ENCODE measurements around the gene HSD17B11.
"Not testable (repeated sequence)": the region's sequence is repeated elsewhere in the genome, so short reads cannot be mapped to it uniquely, and the experiment has no call there.

The HSD17B11 gene

DNA sequence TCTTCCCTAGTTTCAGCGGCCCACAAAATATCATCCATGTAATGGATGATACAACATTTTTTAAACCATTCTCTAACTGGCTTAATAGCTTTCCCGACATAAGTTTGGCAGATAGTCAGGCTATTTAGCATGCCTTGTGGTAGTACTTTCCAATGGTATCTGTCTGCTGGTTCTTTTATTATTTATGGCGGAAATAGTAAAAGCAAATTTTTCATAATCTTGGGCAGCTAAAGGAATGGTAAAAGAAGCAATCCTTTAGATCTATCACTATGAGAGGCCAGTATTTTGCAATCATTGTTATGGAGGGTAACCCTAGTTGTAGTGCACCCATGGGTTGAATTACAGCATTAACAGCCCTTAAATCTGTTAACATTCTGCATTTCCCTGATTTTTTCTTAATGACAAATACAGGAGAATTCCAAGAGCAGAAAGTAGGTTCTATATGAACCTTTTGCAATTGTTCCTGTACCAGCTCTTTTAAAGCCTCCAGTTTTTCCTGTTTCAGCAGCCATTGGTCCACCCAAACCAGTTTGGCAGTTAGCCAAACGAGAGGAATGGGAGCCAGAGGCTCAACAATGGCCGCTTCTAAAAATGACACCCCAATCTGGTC is 14.3 kb upstream of the HSD17B11 start:
- no peak for DNase-seq (ENCODE audit: low spot score)

GRCh38 chr4:87403732-87404131 is 12.7 kb upstream of the HSD17B11 start:
- DNase-seq (ENCODE audit: low spot score), result not testable (repeated sequence)

- DNase-seq (ENCODE audit: low spot score), result no peak
These were observed 9.0 kb upstream of the HSD17B11 start for GRCh38 chr4:87399954-87400353.

DNA sequence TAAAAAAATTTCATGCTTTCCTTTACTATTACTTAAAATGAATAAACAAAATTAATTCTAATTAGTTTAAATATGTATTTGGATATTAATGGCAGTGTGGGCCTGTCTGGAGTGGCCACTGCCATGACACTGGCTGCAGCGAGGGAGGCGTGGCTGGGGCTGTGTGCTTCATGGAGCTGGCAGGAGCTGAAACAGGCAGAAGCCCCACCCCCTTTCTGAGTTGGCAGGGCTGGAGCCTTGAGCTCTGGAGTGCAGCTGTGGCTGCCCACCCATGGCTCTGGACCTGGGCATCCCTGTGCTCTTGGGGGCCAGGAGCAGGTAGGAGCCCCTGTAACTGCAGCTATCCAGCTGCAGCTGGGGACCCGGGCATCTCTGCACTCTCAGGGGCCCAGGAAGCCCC is 8.2 kb upstream of the HSD17B11 start:
- peak; percentile 55 for DNase-seq (ENCODE audit: low spot score)

GRCh38 chr4:87395851-87396250 is 4.9 kb upstream of the HSD17B11 start:
- not testable (repeated sequence) for DNase-seq (ENCODE audit: low spot score)

- DNase-seq (ENCODE audit: low spot score), result not testable (repeated sequence)
These were observed 4.1 kb upstream of the HSD17B11 start for GRCh38 chr4:87395073-87395472.

- no peak for DNase-seq (ENCODE audit: low spot score)
These were observed 1.2 kb upstream of the HSD17B11 start for GRCh38 chr4:87392183-87392582.

DNA sequence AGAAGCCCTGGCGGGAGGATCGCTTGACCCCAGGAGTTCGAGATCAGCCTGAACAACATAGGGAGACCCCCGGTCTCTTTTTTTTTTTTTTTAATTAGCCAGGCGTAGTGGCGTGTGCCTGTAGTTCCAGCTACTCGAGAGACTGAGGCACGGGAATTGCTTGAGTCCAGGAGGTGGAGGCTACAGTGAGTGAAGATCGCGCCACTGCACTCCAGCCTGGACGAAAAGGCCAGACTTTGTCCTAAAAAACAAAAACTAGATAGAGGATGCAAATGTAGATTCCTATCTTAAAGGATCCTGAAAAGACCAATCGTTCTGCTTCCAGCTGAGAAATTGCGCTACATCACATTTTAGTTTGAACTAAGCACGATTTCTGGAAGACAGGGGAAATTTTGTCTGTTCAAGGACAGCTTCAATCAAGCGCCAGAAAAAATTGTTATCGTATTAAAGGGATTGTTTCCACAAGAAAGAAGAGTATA is 627 bp upstream of the HSD17B11 start:
- DNase-seq (ENCODE audit: low spot score), result no peak

DNA sequence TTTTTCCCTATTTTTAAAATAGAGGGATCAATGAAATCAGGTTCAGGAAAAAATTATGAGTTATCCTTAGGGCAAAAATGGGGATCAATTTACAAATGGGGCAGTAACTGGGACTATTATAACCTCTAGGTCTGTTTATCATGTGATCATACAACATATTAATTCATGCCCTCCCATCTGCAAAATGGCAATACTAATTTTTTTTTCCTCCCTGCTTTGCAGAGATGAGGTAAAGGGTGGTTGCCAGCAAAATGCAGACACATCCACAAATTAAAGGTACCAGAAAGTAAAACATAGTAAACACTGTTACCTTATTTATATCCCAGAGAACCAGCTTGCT is 467 bp downstream of the HSD17B11 start:
- DNase-seq (ENCODE audit: low spot score), result no peak

DNA sequence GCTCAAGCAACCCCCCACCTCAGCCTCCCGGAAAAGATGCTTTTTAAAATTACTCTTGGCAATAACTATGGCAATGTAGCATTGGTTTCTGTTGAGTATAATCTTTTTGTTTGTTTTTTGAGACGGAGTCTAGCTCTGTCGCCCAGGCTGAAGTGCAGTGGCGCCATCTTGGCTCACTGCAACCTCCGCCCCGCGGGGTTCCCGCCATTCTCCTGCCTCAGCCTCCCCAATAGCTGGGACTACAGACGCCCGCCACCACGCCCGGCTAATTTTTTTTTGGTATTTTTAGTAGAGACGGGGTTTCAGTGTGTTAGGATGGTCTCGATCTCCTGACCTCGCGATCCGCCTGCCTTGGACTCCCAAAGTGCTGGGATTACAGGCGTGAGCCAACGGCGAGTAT is 933 bp downstream of the HSD17B11 start:
- not testable (repeated sequence) for DNase-seq (ENCODE audit: low spot score)

GRCh38 chr4:87388901-87389300 is 2.1 kb downstream of the HSD17B11 start:
- no peak for DNase-seq (ENCODE audit: low spot score)

- no peak for DNase-seq (ENCODE audit: low spot score)
These were observed 3.8 kb downstream of the HSD17B11 start for GRCh38 chr4:87387237-87387636.

- not testable (repeated sequence) for DNase-seq (ENCODE audit: low spot score)
These were observed 6.4 kb downstream of the HSD17B11 start for GRCh38 chr4:87384466-87385132.

DNA sequence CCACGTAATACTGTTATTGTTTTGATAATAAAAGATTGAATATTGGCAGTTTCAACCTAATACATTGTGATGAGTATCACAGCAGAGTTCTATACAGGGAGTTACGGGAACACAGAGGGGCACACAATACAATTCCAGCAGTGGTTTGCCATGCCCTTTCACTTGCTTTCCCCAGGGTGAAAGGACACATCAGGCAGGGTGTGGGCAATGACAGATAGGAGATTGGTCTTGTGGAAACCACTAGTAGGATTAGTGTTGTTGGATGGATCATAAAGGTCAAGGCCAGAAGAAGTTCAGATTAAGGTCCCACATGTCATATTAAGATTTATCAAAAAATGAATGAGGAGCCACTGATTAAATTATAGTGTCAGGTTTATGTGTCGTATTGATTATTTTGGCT is 8.1 kb downstream of the HSD17B11 start:
- no peak for DNase-seq (ENCODE audit: low spot score)

DNA sequence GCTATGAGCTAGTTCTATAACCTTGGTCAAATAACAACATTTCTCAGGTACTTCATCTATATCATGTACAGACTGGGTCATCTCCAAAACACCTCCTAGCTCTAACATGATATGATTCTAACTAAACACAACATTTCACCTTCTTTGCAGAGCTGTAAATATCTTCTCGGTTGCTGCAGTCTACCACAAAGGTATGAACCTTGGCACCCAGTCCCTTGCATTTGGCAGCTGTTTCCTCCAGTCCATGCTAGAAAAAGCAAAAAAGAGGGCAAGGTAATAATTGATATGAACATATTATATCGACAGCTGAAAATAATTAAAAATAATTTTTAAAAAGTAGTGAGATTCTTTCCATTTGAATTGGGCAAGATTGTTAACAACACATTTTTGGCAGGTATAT is 8.9 kb downstream of the HSD17B11 start:
- no peak for DNase-seq (ENCODE audit: low spot score)

DNA sequence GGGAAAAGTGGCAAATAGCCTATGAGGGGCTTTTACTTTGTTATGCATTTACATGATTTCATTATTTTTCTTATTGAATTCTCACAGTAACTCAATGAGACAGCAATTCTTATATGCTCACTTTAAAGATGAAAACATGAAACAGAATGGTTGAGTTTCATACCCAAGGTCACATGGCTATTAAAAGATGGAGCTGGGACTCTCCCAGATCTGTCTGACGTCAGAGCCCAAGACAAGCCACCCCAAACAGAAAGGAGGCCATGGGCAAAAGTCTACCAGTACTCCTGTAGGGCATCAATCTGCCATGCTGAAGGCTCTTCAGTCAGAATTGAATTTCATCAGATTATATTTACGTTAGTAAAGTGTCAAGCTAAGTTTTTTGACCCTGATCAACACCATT is 13.2 kb downstream of the HSD17B11 start:
- no peak for DNase-seq (ENCODE audit: low spot score)

- DNase-seq (ENCODE audit: low spot score), result no peak
These were observed 15.2 kb downstream of the HSD17B11 start for GRCh38 chr4:87375719-87376291.

DNA sequence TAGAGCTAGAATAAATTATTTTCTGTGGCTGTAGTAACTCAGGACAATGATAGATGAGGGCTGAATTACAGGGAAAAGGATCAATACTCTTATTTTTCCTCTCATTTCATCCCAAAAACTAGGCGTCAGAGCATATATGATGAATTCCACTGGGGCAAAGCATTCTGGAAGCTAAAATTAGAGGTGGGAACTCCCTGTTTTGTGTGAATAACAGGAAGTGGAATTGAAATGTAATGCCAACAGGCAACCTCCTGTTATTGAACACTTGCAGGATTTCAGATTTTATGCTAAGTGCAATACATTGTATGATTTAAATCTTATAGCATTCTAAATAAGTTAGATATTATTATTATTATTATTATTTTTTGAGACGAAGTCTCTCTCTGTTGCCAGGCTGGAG is 20.9 kb downstream of the HSD17B11 start:
- no peak for DNase-seq (ENCODE audit: low spot score)

GRCh38 chr4:87366521-87367162 is 24.3 kb downstream of the HSD17B11 start:
- DNase-seq (ENCODE audit: low spot score), result no peak

- DNase-seq (ENCODE audit: low spot score), result no peak
These were observed 25.6 kb downstream of the HSD17B11 start for GRCh38 chr4:87365348-87365747.

DNA sequence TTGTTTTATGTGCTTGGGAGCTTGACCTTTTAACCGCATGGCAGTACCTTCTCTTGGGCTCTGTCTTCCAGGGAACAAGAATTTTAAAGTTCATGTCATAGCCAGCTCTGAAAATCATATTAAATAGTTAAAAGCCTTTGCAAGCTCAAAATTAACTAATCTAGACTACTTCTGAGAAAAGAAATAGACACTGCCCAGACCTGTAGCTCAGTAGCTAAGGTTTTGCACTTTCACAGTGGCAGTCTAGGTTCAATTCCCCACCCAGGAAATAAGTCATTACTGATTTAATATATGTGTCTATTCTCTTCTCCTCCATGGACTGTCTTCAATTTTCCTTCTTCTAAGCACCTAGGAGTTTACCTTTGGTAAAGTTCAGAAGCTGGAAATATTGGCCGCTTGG is 27.4 kb downstream of the HSD17B11 start:
- no peak for DNase-seq (ENCODE audit: low spot score)

- DNase-seq (ENCODE audit: low spot score), result no peak
These were observed 30.6 kb downstream of the HSD17B11 start for GRCh38 chr4:87360338-87360935.

DNA sequence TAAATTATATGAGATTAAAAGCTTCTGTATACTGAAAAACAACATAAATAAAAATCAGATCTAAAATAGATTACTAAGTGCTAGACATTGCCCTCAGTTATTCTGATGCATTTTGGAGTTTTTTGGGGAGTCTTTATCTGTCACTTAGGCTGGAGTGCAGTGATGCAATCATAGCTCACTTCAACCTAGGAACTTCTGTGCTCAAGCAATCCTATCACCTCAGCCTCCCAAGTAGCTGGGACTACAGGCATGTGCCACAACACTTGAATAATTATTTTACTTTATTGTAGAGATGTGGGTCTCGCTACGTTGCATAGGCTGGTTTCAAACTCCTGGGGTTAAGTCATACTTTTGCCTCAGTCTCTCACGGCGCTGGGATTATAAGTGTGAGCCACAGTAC is 31.7 kb downstream of the HSD17B11 start:
- DNase-seq (ENCODE audit: low spot score), result no peak

Data from ecto neural progenitor cell (in vitro differentiated cells).